GM12875 (cell line): Measurements from ENCODE around the gene HOXD13.

Source experiments
- H3K4me3 ChIP-seq: one replicate; pipeline ENCODE4 v1.5.1; 2011; ENCODE audit warnings: low read depth, low read length, control low read depth
- TF ChIP-seq, protein P1 (sequence below): IDR thresholded peaks from 2 replicates; pipeline ENCODE4 v1.5.1; 2011; ENCODE audit warnings: low read depth, mild to moderate bottlenecking, control low read depth, inconsistent platforms, low read length, moderate library complexity, borderline replicate concordance; ENCODE audit not compliant: insufficient read depth

Gene HOXD13

DNA sequence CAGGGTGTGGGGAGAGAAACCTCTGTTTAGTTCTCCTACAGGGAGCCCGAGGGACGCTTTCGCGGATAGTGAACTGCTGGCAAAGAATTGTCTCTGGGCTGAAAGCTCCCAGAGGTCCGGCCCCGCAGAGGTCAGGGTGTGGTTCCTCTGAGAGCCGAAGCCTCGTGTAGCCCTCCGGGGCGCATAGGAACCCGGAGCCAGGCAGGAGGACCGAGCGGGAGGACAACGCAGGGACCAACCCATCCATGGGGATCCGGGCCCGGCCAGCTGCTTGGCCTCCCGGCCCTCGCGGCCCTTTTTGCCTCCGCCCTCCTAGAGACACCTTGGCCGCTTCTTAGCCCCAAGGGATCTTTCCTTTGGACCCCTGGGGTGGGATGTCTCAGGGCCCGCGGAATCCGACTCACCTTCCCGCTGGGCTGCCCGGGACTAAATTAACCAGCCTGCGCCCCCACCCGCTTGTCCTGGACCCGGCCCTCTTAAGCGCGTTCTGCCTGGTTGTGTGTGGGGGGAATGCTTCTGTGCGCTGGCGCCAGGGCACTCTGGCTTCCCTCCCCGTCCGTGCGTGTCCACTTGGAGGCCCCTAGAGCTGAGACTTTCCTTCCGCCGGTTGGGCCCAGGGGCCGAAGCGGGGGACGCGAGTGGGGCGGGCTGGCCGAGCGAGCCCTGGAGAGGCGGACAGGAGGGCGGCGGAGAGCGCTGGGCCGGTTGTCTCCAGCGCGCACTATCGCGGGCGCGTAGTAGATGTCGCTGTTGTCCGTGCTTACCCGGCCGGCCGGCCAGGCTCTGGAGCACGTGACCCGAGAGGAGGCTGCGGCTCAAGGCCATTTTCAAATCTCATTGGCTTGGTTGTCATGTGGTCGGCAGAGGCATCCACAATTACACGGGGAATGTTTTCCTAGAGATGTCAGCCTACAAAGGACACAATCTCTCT is 23.6 kb downstream of the HOXD13 start, which contains the start of gene HOXD10:
TSS of gene HOXD10 (plus strand) at position 896 of the 931 bp plus-strand sequence. CDS start 56 bp downstream, outside the sequence.
- H3K4me3 ChIP-seq, result no peak within 1 kb of the TSS

DNA sequence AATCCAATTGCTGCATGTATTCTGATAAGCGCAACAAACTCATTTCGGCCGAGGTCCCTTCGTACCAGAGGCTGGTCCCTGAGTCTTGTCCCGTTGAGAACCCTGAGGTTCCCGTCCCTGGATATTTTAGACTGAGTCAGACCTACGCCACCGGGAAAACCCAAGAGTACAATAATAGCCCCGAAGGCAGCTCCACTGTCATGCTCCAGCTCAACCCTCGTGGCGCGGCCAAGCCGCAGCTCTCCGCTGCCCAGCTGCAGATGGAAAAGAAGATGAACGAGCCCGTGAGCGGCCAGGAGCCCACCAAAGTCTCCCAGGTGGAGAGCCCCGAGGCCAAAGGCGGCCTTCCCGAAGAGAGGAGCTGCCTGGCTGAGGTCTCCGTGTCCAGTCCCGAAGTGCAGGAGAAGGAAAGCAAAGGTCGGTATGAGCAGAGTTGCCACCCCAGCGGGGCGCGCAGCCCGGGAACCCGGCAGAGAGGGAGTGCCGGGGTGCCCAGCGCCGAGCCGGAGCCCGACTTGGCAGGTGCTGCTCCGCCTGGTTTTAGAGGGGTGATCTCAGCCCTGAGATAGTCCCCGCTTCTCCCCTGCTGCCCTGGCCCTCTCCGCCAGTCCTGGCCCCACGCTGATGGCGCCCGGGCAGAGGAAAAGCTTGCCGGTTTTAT is 24.8 kb downstream of the HOXD13 start:
- TF ChIP-seq, protein P1, sequence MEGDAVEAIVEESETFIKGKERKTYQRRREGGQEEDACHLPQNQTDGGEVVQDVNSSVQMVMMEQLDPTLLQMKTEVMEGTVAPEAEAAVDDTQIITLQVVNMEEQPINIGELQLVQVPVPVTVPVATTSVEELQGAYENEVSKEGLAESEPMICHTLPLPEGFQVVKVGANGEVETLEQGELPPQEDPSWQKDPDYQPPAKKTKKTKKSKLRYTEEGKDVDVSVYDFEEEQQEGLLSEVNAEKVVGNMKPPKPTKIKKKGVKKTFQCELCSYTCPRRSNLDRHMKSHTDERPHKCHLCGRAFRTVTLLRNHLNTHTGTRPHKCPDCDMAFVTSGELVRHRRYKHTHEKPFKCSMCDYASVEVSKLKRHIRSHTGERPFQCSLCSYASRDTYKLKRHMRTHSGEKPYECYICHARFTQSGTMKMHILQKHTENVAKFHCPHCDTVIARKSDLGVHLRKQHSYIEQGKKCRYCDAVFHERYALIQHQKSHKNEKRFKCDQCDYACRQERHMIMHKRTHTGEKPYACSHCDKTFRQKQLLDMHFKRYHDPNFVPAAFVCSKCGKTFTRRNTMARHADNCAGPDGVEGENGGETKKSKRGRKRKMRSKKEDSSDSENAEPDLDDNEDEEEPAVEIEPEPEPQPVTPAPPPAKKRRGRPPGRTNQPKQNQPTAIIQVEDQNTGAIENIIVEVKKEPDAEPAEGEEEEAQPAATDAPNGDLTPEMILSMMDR, result no peak
- H3K4me3 ChIP-seq, result no peak overlapping the region

More for the DNA sequence above, 23.6 kb downstream of the HOXD13 start, which contains the start of gene HOXD10:
- TF ChIP-seq, protein P1, result no peak

DNA sequence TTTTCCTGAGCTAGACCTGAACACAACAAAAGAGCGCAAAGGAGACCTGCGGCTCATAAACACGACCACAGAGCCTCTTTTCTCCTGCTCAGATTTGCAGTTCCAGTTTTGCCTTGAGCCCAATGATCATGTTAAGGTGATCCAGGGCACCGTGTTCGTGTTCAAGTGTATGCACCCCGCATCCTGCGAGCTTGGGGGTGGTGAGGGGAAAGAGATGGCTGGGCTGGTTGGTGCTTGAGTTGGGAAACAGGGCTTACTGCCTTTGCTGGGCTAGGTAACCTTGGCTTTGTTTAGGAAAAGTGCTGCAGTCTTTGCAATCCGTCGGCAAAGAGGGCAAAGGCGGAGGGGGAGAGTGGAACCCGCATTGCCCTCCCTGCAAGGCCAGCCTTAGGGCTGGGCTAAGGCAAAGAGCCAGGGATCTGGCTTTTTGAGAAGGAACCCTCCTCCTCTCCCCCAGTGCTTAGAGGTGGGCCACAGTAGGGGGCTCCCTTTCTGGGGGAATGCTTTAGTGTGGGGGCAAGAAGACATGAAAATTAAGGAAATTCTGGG is 25.4 kb downstream of the HOXD13 start:
- no peak overlapping the region for H3K4me3 ChIP-seq
- TF ChIP-seq, protein P1, result no peak

DNA sequence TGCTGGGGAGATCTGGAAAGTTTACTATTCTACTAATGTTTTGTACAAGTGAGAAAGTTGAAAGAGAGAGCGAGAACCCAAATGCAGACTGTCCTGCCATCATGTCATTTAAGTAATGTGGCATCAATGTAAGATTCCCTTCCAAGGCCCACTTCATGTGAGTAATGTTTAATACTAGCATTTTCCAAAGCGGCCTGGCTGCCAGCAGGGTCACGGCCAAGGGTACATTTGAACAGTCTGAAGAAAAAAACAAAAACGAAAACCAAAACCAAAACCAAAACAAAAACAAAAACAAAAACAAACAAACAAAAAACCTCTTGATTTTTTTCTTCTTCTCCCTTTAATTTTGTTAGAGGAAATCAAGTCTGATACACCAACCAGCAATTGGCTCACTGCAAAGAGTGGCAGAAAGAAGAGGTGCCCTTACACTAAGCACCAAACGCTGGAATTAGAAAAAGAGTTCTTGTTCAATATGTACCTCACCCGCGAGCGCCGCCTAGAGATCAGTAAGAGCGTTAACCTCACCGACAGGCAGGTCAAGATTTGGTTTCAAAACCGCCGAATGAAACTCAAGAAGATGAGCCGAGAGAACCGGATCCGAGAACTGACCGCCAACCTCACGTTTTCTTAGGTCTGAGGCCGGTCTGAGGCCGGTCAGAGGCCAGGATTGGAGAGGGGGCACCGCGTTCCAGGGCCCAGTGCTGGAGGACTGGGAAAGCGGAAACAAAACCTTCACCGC is 26.2 kb downstream of the HOXD13 start:
- TF ChIP-seq, protein P1, result peak; percentile 64; the same call in 1 of the 2 replicates
- H3K4me3 ChIP-seq, result no peak overlapping the region

DNA sequence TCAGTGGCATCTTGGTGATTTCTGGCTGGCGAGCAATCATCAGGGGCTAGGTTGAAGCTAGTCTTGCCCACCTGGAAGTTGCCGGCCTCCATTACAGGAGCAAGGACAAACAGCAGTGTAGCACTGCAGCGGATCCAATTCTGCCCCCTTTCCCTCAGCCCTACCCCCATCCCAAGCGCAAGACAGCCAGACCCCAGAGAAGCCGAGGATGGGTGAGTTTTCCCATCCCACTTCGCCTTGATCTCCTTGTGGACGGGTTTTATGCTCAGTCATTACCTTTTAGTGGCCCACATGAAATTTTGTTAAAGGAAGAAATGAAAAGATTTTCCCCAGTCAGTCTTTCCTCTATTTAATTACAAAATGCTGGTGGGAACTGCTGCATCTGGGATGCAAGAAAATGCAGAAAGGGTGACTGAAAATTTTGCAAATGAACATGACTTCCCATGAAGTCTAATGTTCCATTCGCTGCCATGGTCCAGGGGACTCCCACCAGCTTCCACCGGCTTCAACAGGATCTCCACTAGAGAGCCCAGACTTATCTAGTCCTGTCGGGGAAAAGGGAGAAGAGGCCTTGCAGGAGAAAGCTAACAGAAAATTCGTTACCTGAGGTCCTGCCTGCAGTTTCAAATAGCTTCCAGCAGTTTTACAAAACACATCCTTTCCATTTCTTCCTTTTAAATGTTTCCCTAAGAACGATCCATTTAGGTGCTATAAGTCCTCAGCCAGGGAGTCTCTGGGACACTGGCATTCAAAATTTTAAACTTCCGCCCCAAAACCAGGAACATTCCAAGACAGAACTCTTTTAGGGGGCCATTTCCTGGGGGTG is 28.1 kb downstream of the HOXD13 start:
- H3K4me3 ChIP-seq, result no peak overlapping the region
- TF ChIP-seq, protein P1, result no peak

DNA sequence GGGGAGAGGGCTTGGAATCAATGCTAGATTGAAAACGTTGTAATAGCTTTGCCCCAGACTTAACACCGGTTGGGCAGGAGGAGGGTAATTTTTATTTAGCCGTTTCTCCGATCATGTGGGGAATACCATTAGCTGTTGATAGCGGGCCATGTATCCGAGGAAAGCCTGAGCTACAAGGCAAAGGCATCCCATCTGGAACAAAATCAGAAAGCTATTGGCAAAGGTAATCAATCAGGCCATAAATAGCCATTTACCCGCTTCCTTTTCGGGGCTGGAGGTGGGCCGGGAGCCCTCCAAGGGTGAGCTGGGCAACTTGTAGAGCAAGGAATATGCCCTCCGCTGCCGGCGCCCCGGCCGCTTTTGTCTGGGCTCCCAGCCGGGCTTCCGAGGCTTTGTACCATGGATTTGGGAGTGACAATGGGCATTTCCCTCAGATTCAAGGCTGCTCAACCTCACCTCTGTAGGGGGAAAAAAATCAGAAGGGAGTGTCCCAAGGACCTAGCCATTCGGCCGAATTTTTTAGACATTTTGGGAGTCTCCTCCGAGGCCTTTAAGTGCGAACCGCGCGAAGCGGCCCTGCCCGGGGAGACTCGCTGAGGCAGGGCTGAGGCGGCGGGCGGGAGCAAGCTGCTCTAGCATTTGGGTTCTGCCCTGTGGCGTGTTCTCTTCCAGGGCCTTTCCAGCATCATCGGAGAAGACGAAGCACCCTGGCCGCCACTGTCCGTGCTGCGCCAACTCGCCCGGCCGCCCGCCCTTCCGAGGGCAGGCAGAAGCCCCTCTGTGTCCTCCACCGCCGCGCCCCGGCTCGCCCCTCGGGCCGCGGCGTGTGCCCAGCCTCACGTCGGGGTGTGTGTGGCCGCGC is 28.9 kb downstream of the HOXD13 start:
- H3K4me3 ChIP-seq, result no peak overlapping the region
- TF ChIP-seq, protein P1, result no peak
